ENCODE results near the gene U2AF1L4.
A peak's percentile ranks its signal among the peaks of the same experiment; 100 is the strongest.

U2AF1L4 gene

DNA sequence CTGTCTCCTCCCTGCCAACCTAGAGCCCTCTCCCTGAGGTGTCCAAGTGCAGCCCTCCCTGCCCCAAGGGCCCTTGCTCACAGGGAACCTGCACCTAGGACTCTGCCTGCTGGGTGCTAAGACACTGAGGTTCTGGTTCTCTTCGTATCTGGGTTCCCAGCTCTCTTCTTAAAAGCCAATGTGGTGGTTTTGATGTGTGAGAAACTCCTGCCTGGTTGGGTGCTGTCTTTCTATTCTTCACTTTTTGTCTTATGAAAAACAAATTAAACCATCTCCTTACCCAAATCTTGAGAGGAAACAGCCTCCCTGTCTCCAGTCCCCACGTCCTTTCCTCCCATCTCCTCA, 31.7 kb downstream of the U2AF1L4 start:
- ChIA-PET POLR2A (interaction anchor here (1.1 to 3.9 kb wide), 5 partner anchors 9 to 218 kb away, joined by 3 to 38 read pairs (median 4); partner anchors contain the start of genes PSENEN, U2AF1L4 and ZBTB32), CTCF (interaction anchor here (0.9 to 6.0 kb wide), 6 partner anchors 9 to 203 kb away, joined by 3 to 119 read pairs (median 17); partner anchors contain the start of gene ZBTB32)
- Histone ChIP-seq H3K4me3 (ENCODE audit: low read depth, low read length) (no peak overlapping the region), H3K36me3 (ENCODE audit: control insufficient read depth in 2 of 2, insufficient read depth in 1 of 2, low read length in 2 of 2) (no peaks in the 10 kb centered on the region; a peak in 1 of 3 replicates), H3K27ac (ENCODE audit: extremely low read depth, low read depth, low read length) (no peak overlapping the region), H3K9me3 (ENCODE audit: control insufficient read depth, insufficient read depth, low read depth, low read length) (no peaks in the 10 kb centered on the region), H3K4me1 (ENCODE audit: control insufficient read depth, insufficient read depth, low read length) (peaks cover 14% of the 10 kb centered on the region)
- TF ChIP-seq MEIS1 (CRISPR knock-in tag; IDR thresholded peaks at IDR 0.05; ENCODE audit: borderline replicate concordance): no peak
- no peak for TF ChIP-seq KLF7 (tag by site-specific recombination; IDR thresholded peaks at IDR 0.05; ENCODE audit: borderline replicate concordance)
- no peak for TF ChIP-seq ZNF174 (tag by site-specific recombination; IDR thresholded peaks at IDR 0.05)
- no peak for TF ChIP-seq ZNF518A (tag by site-specific recombination; conservative IDR thresholded peaks at IDR 0.05; ENCODE audit: low read depth)
- TF ChIP-seq ZFHX2 (tag by site-specific recombination; conservative IDR thresholded peaks at IDR 0.05): no peak

GRCh38 chr19:35712567-35713505, 32.4 kb downstream of the U2AF1L4 start:
- no peaks in the 10 kb centered on the region; a peak in 1 of 3 replicates for H3K36me3 ChIP-seq (ENCODE audit: control insufficient read depth in 2 of 2, insufficient read depth in 1 of 2, low read length in 2 of 2)
- POLR2A ChIA-PET: interaction anchor here (0.5 to 3.9 kb wide), 10 partner anchors 8 to 801 kb away, joined by 3 to 38 read pairs (median 4); partner anchors contain the start of genes LIN37, PSENEN, U2AF1L4 and ZBTB32
- no peak overlapping the region for H3K4me3 ChIP-seq (ENCODE audit: low read depth, low read length)
- TF ChIP-seq YY2 (tag by site-specific recombination; IDR thresholded peaks at IDR 0.05) (no peak), ZIC2 (tag by site-specific recombination; IDR thresholded peaks at IDR 0.05) (peak; percentile 26; the same call in 1 of the 2 replicates), SP3 (tag by site-specific recombination; IDR thresholded peaks at IDR 0.05) (0 out of 2 replicates have a peak, but pooled peaks have one; percentile 45)
- CTCF ChIA-PET: interaction anchor here (0.7 to 6.0 kb wide), 9 partner anchors 8 to 202 kb away, joined by 3 to 119 read pairs (median 4); partner anchors contain the start of genes LIN37 and ZBTB32
- no peaks in the 10 kb centered on the region for H3K9me3 ChIP-seq (ENCODE audit: control insufficient read depth, insufficient read depth, low read depth, low read length)
- H3K4me1 ChIP-seq (ENCODE audit: control insufficient read depth, insufficient read depth, low read length): peaks cover 14% of the 10 kb centered on the region
- H3K27ac ChIP-seq (ENCODE audit: extremely low read depth, low read depth, low read length): no peak overlapping the region

DNA sequence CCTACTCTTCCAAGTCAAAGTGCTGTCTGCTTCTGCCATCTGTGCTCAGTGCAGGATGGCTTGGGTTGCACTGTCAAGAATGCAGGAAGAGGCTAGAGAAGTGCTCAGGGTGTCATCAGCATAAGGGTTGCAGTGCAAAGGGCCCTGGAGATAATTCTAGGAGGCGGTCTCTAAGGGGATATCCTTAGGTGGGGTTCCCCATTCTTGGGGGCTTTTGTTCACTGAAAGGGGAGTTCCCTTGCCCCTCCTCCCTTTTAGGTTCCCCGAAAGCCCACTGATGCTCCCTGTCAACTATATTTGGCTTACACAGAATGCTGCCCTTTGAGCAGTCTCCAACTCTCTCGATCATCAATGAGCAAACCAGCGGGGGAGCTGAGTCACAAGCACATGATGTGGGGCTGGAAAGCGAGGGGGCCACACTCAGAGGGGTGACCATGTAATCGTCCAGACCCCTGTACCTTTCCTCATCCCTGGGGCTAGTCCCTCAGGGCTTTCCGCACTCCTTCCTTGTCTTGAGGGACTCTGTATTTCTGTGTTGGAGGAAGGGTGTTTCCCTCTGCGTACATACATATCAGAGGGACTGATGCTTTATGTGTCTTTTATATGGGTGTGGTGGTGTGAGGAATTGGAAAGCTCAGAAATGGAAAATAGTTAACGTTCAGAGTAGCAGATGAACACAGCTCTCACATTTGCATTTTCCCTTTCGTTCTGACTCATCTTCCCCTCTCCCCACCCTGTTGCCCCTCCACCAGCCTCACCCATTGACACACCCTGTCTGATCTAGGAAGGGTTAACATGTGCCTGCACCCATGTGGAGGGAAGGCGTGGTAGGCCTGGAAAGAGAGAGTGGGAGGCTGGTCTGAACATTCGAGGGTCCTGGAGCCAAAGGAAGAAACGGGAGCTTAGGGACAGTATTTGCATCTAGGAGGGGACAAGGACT, 34.2 kb downstream of the U2AF1L4 start:
- no peaks in the 10 kb centered on the region for H3K9me3 ChIP-seq (ENCODE audit: control insufficient read depth, insufficient read depth, low read depth, low read length)
- peaks cover 7% of the 10 kb centered on the region for H3K4me1 ChIP-seq (ENCODE audit: control insufficient read depth, insufficient read depth, low read length)
- 0 out of 2 replicates have a peak overlapping the region, but pooled peaks have one; percentile 20 for H3K27ac ChIP-seq (ENCODE audit: extremely low read depth, low read depth, low read length)
- POLR2A ChIA-PET: interaction anchor here (0.6 to 3.9 kb wide), 5 partner anchors 8 to 210 kb away, joined by 4 to 38 read pairs (median 5); partner anchors contain the start of gene COX6B1
- H3K36me3 ChIP-seq (ENCODE audit: control insufficient read depth in 2 of 2, insufficient read depth in 1 of 2, low read length in 2 of 2): no peaks in the 10 kb centered on the region; a peak in 1 of 3 replicates
- no peak overlapping the region for H3K4me3 ChIP-seq (ENCODE audit: low read depth, low read length)
- CTCF ChIA-PET: interaction anchor here (0.7 to 6.0 kb wide), 6 partner anchors 10 to 216 kb away, joined by 3 to 119 read pairs (median 3); no protein-coding TSS in a partner anchor
- TF ChIP-seq ZNF239 (tag by site-specific recombination; IDR thresholded peaks at IDR 0.05) (no peak), ZNF670 (tag by site-specific recombination; IDR thresholded peaks at IDR 0.05; ENCODE audit: low read depth) (no peak), KLF17 (tag by site-specific recombination; IDR thresholded peaks at IDR 0.05) (peak; percentile 82; the same call in 1 of the 2 replicates), ZNF19 (tag by site-specific recombination; IDR thresholded peaks at IDR 0.05; ENCODE audit: low read depth) (no peak), EGR2 (tag by site-specific recombination; IDR thresholded peaks at IDR 0.05; ENCODE audit: low read depth) (no peak), KLF1 (tag by site-specific recombination; IDR thresholded peaks at IDR 0.05) (peak; percentile 98), ZBTB49 (tag by site-specific recombination; IDR thresholded peaks at IDR 0.05; ENCODE audit: low read depth) (no peak), ZNF121 (tag by site-specific recombination; IDR thresholded peaks at IDR 0.05) (no peak), MYNN (tag by site-specific recombination; IDR thresholded peaks at IDR 0.05; ENCODE audit: borderline replicate concordance) (no peak)

Data from HEK293 (cell line).